LNCaP clone FGC (cell line): ENCODE results near the gene ENTPD2.

Experiments used
- DNase-seq: peaks from one replicate; pipeline ENCODE4 v3.0.0-alpha.2; 2011; ENCODE audit warnings: low read depth
- H3K4me3 ChIP-seq: 2 replicates; pipeline ENCODE4 v1.5.1; 2011; ENCODE audit warnings: mild to moderate bottlenecking, low read depth, low read length, control low read depth
- CTCF ChIP-seq: IDR thresholded peaks from 2 replicates; pipeline ENCODE4 v1.5.1; 2012; ENCODE audit warnings: mild to moderate bottlenecking; ENCODE audit not compliant: control insufficient read depth, insufficient read depth; ENCODE audit errors: extremely low read depth

ENTPD2 gene

GRCh38 chr9:137020771-137021567 lies 32.9 kb downstream of the ENTPD2 start:
- no peak for DNase-seq
- no peak overlapping the region for H3K4me3 ChIP-seq
- TF ChIP-seq CTCF, result no peak

- DNase-seq, result no peak
- TF ChIP-seq CTCF, result no peak
- H3K4me3 ChIP-seq, result no peak overlapping the region
Observed at GRCh38 chr9:137019891-137020683, 33.8 kb downstream of the ENTPD2 start.

- no peak for DNase-seq
- TF ChIP-seq CTCF, result no peak
- no peak overlapping the region for H3K4me3 ChIP-seq
Observed at GRCh38 chr9:137018761-137019559, 34.9 kb downstream of the ENTPD2 start.

- no peak overlapping the region for H3K4me3 ChIP-seq
- DNase-seq, result no peak
- no peak for TF ChIP-seq CTCF
Observed at GRCh38 chr9:137017791-137018497, 35.9 kb downstream of the ENTPD2 start.

- no peak for TF ChIP-seq CTCF
- no peak for DNase-seq
- H3K4me3 ChIP-seq, result no peak overlapping the region
Observed at GRCh38 chr9:137017071-137017470, 36.8 kb downstream of the ENTPD2 start.

- DNase-seq, result no peak
- no peak overlapping the region for H3K4me3 ChIP-seq
- no peak for TF ChIP-seq CTCF
Observed at GRCh38 chr9:137016436-137016835, 37.4 kb downstream of the ENTPD2 start.
